NK-92 (cell line): ENCODE results near the gene NANS.
"Not testable (repeated sequence)": the region's sequence is repeated elsewhere in the genome, so short reads cannot be mapped to it uniquely, and the experiment has no call there.

Source experiments
- DNase-seq: peaks from one replicate; lab custom pipeline; 2025; ENCODE audit not compliant: unreplicated experiment; lab: John Stamatoyannopoulos, UW

Gene NANS

GRCh38 chr9:98056269-98057137, at the start of gene NANS:
Gene NANS, plus strand, starts transcription at chr9:98056732. Its CDS starts 77 bp downstream, at chr9:98056809.
- DNase-seq, result peak; percentile 37

GRCh38 chr9:98007251-98007928, 49.1 kb upstream of the NANS start:
- no peak for DNase-seq

GRCh38 chr9:98008764-98009163, 47.8 kb upstream of the NANS start:
- no peak for DNase-seq

- no peak for DNase-seq
Observed at GRCh38 chr9:98009437-98009836, 47.1 kb upstream of the NANS start.

GRCh38 chr9:98009936-98010335, 46.6 kb upstream of the NANS start:
- no peak for DNase-seq

GRCh38 chr9:98010445-98010844, 46.1 kb upstream of the NANS start:
- no peak for DNase-seq

- DNase-seq, result no peak
Observed at GRCh38 chr9:98011122-98011521, 45.4 kb upstream of the NANS start.

- DNase-seq, result no peak
Observed at GRCh38 chr9:98016137-98016680, 40.3 kb upstream of the NANS start.

- DNase-seq, result no peak
Observed at GRCh38 chr9:98017306-98017705, 39.2 kb upstream of the NANS start.

GRCh38 chr9:98018347-98018746, 38.2 kb upstream of the NANS start:
- DNase-seq, result no peak

GRCh38 chr9:98019098-98019497, 37.4 kb upstream of the NANS start:
- DNase-seq, result no peak

- not testable (repeated sequence) for DNase-seq
Observed at GRCh38 chr9:98019869-98020268, 36.7 kb upstream of the NANS start.

GRCh38 chr9:98020476-98021145, 35.9 kb upstream of the NANS start:
- DNase-seq, result no peak

GRCh38 chr9:98021306-98022040, 35.1 kb upstream of the NANS start:
- DNase-seq, result no peak

GRCh38 chr9:98022447-98022846, 34.1 kb upstream of the NANS start:
- no peak for DNase-seq

GRCh38 chr9:98024702-98025101, 31.8 kb upstream of the NANS start:
- no peak for DNase-seq

- DNase-seq, result no peak
Observed at GRCh38 chr9:98031169-98031568, 25.4 kb upstream of the NANS start.

GRCh38 chr9:98031935-98032334, 24.6 kb upstream of the NANS start:
- DNase-seq, result no peak

GRCh38 chr9:98034593-98035546, 21.7 kb upstream of the NANS start:
- peak; percentile 48 for DNase-seq

- no peak for DNase-seq
Observed at GRCh38 chr9:98037357-98037756, 19.2 kb upstream of the NANS start.
